GM23248 (cell line): ENCODE results near the gene MYO5B.

ENCODE experiments used
- EZH2 ChIP-seq: fragments of 200-600 bp; sonication (generic); IDR thresholded peaks from 2 replicates; pipeline ENCODE4 v1.6.1; 2018; ENCODE audit warnings: antibody characterized with exemption, mild to moderate bottlenecking; ENCODE audit not compliant: insufficient read depth, poor library complexity, severe bottlenecking
- EZH2phosphoT487 ChIP-seq: fragments of 200-600 bp; sonication (generic); IDR thresholded peaks from 2 replicates; pipeline ENCODE4 v1.6.1; 2018; ENCODE audit warnings: antibody characterized with exemption, moderate library complexity, mild to moderate bottlenecking, low read depth; ENCODE audit not compliant: insufficient read depth

DNA sequence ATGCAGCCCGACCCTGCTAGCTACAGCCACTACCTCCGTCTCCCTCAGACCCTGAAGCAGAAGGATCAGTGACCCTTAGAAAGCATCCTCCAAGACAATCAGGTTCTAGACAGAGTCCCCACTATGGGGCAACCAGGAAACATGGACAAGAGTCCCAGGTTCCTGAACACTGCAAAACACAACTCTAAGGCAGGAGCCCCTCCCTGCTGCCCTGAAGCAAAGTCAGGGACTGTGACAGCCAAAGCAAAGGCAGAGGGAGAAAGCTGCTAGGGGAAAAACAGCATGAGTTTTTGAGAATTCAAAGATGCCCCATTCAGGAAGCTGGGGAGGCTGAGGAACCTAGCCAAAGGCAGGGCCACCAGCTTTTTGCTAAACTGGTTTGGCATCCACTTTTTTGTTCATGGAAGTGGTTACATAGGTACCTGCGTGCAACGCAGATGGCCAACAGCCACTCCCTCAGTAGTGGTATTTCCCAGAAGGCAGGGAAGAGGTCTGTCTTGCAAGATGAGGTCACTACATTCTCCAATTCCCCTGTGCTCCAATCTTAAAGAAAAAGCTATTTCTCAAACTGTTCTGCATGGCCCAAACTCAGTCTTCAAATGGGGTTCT, 33.2 kb downstream of the MYO5B start:
- TF ChIP-seq EZH2 (no peak), EZH2phosphoT487 (no peak)
